Calu3 (cell line): Measurements from ENCODE around the gene CBR3. TPM values are rescaled to one million over a fixed set of nuclear protein-coding genes. Genes with fewer than 3 reads are reported as not detected.

Experiments
- BruUV-seq: library from RNA; stranded (reverse); fragments of 400-500 nt; replicated peaks from 2 replicates; lab custom pipeline; 2021; lab: Mats Ljungman, UMichigan
- CTCF ChIA-PET: fragments of 300-600 bp; sonication (Branson Sonifier 250); formaldehyde crosslinking; loops from one replicate; lab custom pipeline; 2022; ENCODE audit warnings: antibody characterized with exemption; lab: Charles Lee
- DNase-seq: peaks from one replicate; pipeline ENCODE4 v3.0.0; 2022
- H3K27ac Mint-ChIP-seq: one replicate; pipeline ENCODE4 v1.8.0; 2022; ENCODE audit warnings: mixed read lengths; ENCODE audit not compliant: unreplicated experiment
- H3K27me3 Mint-ChIP-seq: one replicate; pipeline ENCODE4 v1.8.0; 2022; ENCODE audit warnings: mixed read lengths; ENCODE audit not compliant: unreplicated experiment
- H3K36me3 Mint-ChIP-seq: one replicate; pipeline ENCODE4 v1.8.0; 2022; ENCODE audit warnings: mild to moderate bottlenecking, moderate library complexity, mixed read lengths; ENCODE audit not compliant: insufficient read depth, unreplicated experiment
- H3K4me1 Mint-ChIP-seq: one replicate; pipeline ENCODE4 v1.8.0; 2022; ENCODE audit warnings: mild to moderate bottlenecking, low read depth, mixed read lengths; ENCODE audit not compliant: unreplicated experiment
- H3K4me3 Mint-ChIP-seq: one replicate; pipeline ENCODE4 v1.8.0; 2022; ENCODE audit warnings: mild to moderate bottlenecking, low read depth, moderate library complexity, mixed read lengths; ENCODE audit not compliant: unreplicated experiment
- H3K9me3 Mint-ChIP-seq: one replicate; pipeline ENCODE4 v1.8.0; 2022; ENCODE audit warnings: low read depth, mixed read lengths; ENCODE audit not compliant: unreplicated experiment
- intact Hi-C: fragments of 100-400 bp; cut with micrococcal nuclease; formaldehyde crosslinking; loops from one replicate; pipeline ENCODE4 v1.10.0; 2022; ENCODE audit not compliant: unreplicated experiment
- total RNA-seq: library from RNA; stranded (reverse); gene quantifications from 2 replicates; pipeline ENCODE4 v1.2.3, GENCODE V29; 2022
- TF ChIP-seq, protein P1 (sequence below): fragments of 200-600 bp; IDR thresholded peaks from one replicate; pipeline ENCODE4 v1.8.0; 2022; ENCODE audit warnings: antibody characterized with exemption; ENCODE audit not compliant: unreplicated experiment

The CBR3 gene
- total RNA-seq, 1 experiment from 2014 or later = 2.8 TPM

DNA sequence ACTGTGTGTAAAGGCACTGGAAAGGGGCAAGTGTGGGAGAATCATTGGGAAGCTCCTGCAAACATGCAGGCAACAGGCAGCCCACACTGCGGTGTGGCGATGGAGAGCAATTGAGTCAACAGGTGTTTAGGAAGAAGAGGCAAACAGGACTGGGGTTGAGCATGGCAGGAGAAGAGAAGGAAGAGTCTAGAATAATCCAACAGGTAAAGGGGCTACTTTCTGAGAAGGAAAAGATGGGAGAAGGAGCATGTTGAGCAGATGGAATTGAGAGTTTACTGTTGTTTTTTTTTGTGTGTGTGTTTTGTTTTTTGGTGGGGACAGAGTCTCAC lies 25.9 kb downstream of the CBR3 start:
- CTCF ChIA-PET = no interaction called here
- Mint-ChIP-seq H3K27me3 (no peaks in the 10 kb centered on the region), H3K9me3 (no peaks in the 10 kb centered on the region), H3K27ac (no peak overlapping the region), H3K4me3 (no peak overlapping the region), H3K4me1 (peaks cover 9% of the 10 kb centered on the region), H3K36me3 (peaks cover 23% of the 10 kb centered on the region)
- no peak for DNase-seq
- intact Hi-C loops = no loop called here
- TF ChIP-seq, protein P1, sequence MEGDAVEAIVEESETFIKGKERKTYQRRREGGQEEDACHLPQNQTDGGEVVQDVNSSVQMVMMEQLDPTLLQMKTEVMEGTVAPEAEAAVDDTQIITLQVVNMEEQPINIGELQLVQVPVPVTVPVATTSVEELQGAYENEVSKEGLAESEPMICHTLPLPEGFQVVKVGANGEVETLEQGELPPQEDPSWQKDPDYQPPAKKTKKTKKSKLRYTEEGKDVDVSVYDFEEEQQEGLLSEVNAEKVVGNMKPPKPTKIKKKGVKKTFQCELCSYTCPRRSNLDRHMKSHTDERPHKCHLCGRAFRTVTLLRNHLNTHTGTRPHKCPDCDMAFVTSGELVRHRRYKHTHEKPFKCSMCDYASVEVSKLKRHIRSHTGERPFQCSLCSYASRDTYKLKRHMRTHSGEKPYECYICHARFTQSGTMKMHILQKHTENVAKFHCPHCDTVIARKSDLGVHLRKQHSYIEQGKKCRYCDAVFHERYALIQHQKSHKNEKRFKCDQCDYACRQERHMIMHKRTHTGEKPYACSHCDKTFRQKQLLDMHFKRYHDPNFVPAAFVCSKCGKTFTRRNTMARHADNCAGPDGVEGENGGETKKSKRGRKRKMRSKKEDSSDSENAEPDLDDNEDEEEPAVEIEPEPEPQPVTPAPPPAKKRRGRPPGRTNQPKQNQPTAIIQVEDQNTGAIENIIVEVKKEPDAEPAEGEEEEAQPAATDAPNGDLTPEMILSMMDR = no peak
- no TSS peak for BruUV-seq

DNA sequence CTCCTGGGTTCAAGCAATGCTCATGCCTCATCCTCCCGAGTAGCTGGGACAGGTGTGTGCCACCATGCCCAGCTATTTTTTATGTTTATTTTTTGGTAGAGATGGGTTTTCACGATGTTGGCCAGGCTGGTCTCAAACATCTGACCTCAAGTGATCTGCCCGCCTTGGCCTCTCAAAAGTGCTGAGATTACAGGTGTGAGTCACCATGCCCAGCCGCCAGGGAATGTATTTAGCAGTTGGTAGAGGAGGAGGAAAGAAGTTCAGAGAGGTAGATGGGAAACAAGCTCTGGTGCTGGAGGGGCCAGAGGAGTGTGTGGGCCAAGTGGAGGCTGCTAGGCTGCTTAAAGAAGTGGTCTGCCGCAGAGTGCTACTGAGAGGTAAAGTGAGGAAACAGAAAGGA lies 27.8 kb downstream of the CBR3 start:
- no peak for DNase-seq
- Mint-ChIP-seq H3K27me3 (no peaks in the 10 kb centered on the region), H3K27ac (no peak overlapping the region), H3K4me3 (no peak overlapping the region), H3K36me3 (peaks cover 5% of the 10 kb centered on the region), H3K9me3 (no peaks in the 10 kb centered on the region), H3K4me1 (peaks cover 9% of the 10 kb centered on the region)
- no TSS peak for BruUV-seq
- TF ChIP-seq, protein P1 = no peak
- intact Hi-C loops = no loop called here
- CTCF ChIA-PET = no interaction called here

DNA sequence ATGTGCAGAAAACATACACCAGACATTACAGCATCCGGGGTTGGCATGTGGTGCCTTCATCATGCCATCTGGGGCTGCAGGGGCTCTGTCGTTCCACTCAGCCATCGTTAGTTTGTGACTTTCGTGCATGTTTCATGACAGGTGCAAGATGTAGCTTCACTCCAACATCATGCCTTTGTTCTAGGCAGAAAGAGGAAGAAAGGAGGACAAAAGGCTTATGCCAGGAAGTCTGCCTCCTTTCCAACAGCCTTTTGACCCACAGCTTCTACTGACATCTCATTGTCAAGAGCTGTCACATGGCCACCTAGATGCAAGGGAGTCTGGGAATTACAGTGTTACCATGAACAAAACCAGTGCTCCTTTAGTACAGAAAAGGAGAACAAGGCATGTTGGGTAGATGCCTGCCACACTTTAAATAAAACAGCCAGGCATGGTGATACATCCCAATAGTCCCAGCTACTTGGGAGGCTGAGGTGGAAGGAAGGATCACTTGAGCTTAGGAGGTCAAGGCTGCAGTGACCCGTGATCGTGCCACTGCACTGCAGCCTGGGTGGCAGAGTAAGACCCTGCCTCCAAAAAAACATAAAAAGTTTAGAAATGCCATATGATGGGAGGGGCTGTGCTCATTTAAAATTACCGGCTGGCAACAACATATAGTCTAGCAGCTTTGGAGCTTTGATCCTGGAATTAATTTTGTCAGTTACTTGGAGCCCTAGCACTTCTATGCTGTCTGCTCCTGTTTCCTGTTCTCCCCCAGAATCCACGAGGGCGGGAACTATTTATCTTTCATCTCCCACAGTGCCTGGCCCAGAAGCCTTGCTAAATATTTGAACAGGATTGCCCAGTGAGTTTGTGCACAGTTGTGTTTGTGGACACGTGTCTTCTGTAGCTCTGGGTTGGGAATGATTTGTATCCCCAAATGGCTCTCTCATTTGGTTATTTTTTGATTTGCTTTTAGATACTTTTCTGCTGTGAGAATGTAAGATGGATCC lies 29.2 kb downstream of the CBR3 start:
- no peak overlapping the region for H3K27ac Mint-ChIP-seq
- CTCF ChIA-PET = interaction anchor here (0.5 to 0.6 kb wide), 3 partner anchors 10 to 12 kb away, joined by 3 to 7 read pairs (median 4); no protein-coding TSS in a partner anchor
- no peaks in the 10 kb centered on the region for H3K36me3 Mint-ChIP-seq
- BruUV-seq = no TSS peak
- no peaks in the 10 kb centered on the region for H3K27me3 Mint-ChIP-seq
- intact Hi-C loops = no loop called here
- TF ChIP-seq, protein P1 = no peak
- peaks cover 9% of the 10 kb centered on the region for H3K4me1 Mint-ChIP-seq
- no peaks in the 10 kb centered on the region for H3K9me3 Mint-ChIP-seq
- DNase-seq = no peak
- H3K4me3 Mint-ChIP-seq = no peak overlapping the region

DNA sequence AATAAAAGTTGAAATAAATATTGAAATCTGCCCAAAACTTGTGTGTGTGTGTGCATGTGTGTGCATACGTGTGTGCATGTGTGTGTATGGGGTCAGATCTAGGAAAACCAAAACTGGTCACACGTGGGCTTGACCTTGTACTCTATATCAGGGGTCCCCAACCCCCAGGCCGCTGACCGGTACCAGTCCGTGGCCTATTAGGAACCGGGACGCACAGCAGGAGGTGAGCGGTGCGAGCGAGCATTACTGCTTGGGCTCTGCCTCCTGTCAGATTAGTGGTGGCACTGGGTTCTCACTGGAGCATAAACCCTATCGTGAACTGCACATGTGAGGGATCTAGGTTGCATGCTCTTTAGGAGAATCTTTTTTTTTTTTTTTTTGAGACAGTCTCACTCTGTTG lies 30.5 kb downstream of the CBR3 start:
- H3K9me3 Mint-ChIP-seq = no peaks in the 10 kb centered on the region
- no peak overlapping the region for H3K4me3 Mint-ChIP-seq

More for the DNA sequence above, 30.5 kb downstream of the CBR3 start:
- Mint-ChIP-seq H3K27ac (no peak overlapping the region), H3K4me1 (no peaks in the 10 kb centered on the region), H3K36me3 (no peaks in the 10 kb centered on the region), H3K27me3 (no peaks in the 10 kb centered on the region)
- intact Hi-C loops = no loop called here
- CTCF ChIA-PET = no interaction called here
- BruUV-seq = no TSS peak
- TF ChIP-seq, protein P1 = no peak
- DNase-seq = no peak
